ENCODE data around the gene DHX32.

Gene DHX32

DNA sequence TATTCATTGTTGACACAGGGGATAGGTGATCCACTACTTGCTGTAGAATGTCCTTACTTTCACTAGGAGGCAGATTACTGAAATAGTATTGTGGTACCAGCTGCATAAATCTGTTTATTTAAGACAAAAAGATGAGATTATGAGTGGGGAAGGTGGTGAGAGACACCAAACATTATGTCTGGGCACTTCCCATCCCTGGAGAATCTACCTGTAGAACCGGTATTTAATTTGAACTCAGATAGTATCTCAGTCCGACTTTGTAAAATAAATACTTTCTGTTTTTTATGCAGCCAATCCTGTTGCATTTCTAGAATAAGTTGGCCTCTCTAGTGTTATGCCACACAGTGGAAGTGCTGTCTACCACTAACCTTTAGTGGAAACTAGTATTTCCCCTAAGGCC, 44.3 kb downstream of the DHX32 start:
- TF ChIP-seq SIN3A (IDR thresholded peaks at IDR 0.05; ENCODE audit: borderline replicate concordance, insufficient read depth, low read length) (no peak), TAF1 (IDR thresholded peaks at IDR 0.05; ENCODE audit: borderline replicate concordance, insufficient read depth, low read length) (no peak), POLR2AphosphoS5 (IDR thresholded peaks at IDR 0.05; ENCODE audit: low read depth, low read length) (no peak), REST (IDR thresholded peaks at IDR 0.05; ENCODE audit: insufficient read depth in 1 of 2, low read depth in 2 of 2, low read length in 2 of 2) (no peak), FOXP2 (optimal IDR thresholded peaks at IDR 0.05; ENCODE audit: borderline replicate concordance, extremely low read depth, extremely low read length, insufficient read depth) (no peak)

GRCh38 chr10:125828311-125828710, 52.8 kb downstream of the DHX32 start:
- TF ChIP-seq TAF1 (IDR thresholded peaks at IDR 0.05; ENCODE audit: borderline replicate concordance, insufficient read depth, low read length) (no peak), SIN3A (IDR thresholded peaks at IDR 0.05; ENCODE audit: borderline replicate concordance, insufficient read depth, low read length) (no peak), REST (IDR thresholded peaks at IDR 0.05; ENCODE audit: insufficient read depth in 1 of 2, low read depth in 2 of 2, low read length in 2 of 2) (no peak), POLR2AphosphoS5 (IDR thresholded peaks at IDR 0.05; ENCODE audit: low read depth, low read length) (no peak), FOXP2 (optimal IDR thresholded peaks at IDR 0.05; ENCODE audit: borderline replicate concordance, extremely low read depth, extremely low read length, insufficient read depth) (no peak)

- TF ChIP-seq POLR2AphosphoS5 (IDR thresholded peaks at IDR 0.05; ENCODE audit: low read depth, low read length) (no peak), TAF1 (IDR thresholded peaks at IDR 0.05; ENCODE audit: borderline replicate concordance, insufficient read depth, low read length) (no peak), FOXP2 (optimal IDR thresholded peaks at IDR 0.05; ENCODE audit: borderline replicate concordance, extremely low read depth, extremely low read length, insufficient read depth) (no peak), REST (IDR thresholded peaks at IDR 0.05; ENCODE audit: insufficient read depth in 1 of 2, low read depth in 2 of 2, low read length in 2 of 2) (no peak), SIN3A (IDR thresholded peaks at IDR 0.05; ENCODE audit: borderline replicate concordance, insufficient read depth, low read length) (no peak)
Measured at GRCh38 chr10:125827133-125827532, 54.0 kb downstream of the DHX32 start.

- TF ChIP-seq TAF1 (IDR thresholded peaks at IDR 0.05; ENCODE audit: borderline replicate concordance, insufficient read depth, low read length) (no peak), FOXP2 (optimal IDR thresholded peaks at IDR 0.05; ENCODE audit: borderline replicate concordance, extremely low read depth, extremely low read length, insufficient read depth) (no peak), REST (IDR thresholded peaks at IDR 0.05; ENCODE audit: insufficient read depth in 1 of 2, low read depth in 2 of 2, low read length in 2 of 2) (no peak), POLR2AphosphoS5 (IDR thresholded peaks at IDR 0.05; ENCODE audit: low read depth, low read length) (no peak)
Measured at GRCh38 chr10:125824736-125825135, 56.4 kb downstream of the DHX32 start.

GRCh38 chr10:125823663-125824251, 57.3 kb downstream of the DHX32 start:
- no peak for TF ChIP-seq TAF1 (IDR thresholded peaks at IDR 0.05; ENCODE audit: borderline replicate concordance, insufficient read depth, low read length)
- TF ChIP-seq POLR2AphosphoS5 (IDR thresholded peaks at IDR 0.05; ENCODE audit: low read depth, low read length): no peak
- TF ChIP-seq SIN3A (IDR thresholded peaks at IDR 0.05; ENCODE audit: borderline replicate concordance, insufficient read depth, low read length): no peak; the same call in 1 of the 2 replicates
- no peak for TF ChIP-seq REST (IDR thresholded peaks at IDR 0.05; ENCODE audit: insufficient read depth in 1 of 2, low read depth in 2 of 2, low read length in 2 of 2)
- no peak for TF ChIP-seq FOXP2 (optimal IDR thresholded peaks at IDR 0.05; ENCODE audit: borderline replicate concordance, extremely low read depth, extremely low read length, insufficient read depth)

Data from PFSK-1 (cell line).